Measurements from ENCODE around the gene RRP9.

RRP9 gene

GRCh38 chr3:51961011-51961410, 19.3 kb upstream of the RRP9 start:
- H3K4me3 ChIP-seq (ENCODE audit: low read length) = no peak overlapping the region
- H3K9me3 ChIP-seq (ENCODE audit: control insufficient read depth, low read length) = no peaks in the 10 kb centered on the region
- no peak for DNase-seq (ENCODE audit: low read depth)

GRCh38 chr3:51960386-51960785, 18.7 kb upstream of the RRP9 start:
- H3K9ac ChIP-seq (ENCODE audit: low read length) = no peak overlapping the region
- H3K36me3 ChIP-seq (ENCODE audit: control insufficient read depth, insufficient read depth, low read length, severe bottlenecking) = peaks cover 15% of the 10 kb centered on the region
- DNase-seq (ENCODE audit: low read depth) = no peak

More at GRCh38 chr3:51961011-51961410, 19.3 kb upstream of the RRP9 start:
- Histone ChIP-seq H3K4me1 (ENCODE audit: control insufficient read depth, insufficient read depth, low read length) (no peaks in the 10 kb centered on the region), H3K27me3 (replicated peaks; ENCODE audit: control insufficient read depth, insufficient read depth, low read length) (no peaks in the 10 kb centered on the region), H3K9ac (ENCODE audit: low read length) (no peak overlapping the region), H3K36me3 (ENCODE audit: control insufficient read depth, insufficient read depth, low read length, severe bottlenecking) (peaks cover 15% of the 10 kb centered on the region)

GRCh38 chr3:51959651-51960050, 17.9 kb upstream of the RRP9 start:
- H3K9me3 ChIP-seq (ENCODE audit: control insufficient read depth, low read length) = no peaks in the 10 kb centered on the region
- H3K27me3 ChIP-seq (replicated peaks; ENCODE audit: control insufficient read depth, insufficient read depth, low read length) = peaks cover 4% of the 10 kb centered on the region
- peaks cover 15% of the 10 kb centered on the region for H3K36me3 ChIP-seq (ENCODE audit: control insufficient read depth, insufficient read depth, low read length, severe bottlenecking)
- H3K9ac ChIP-seq (ENCODE audit: low read length) = no peak overlapping the region
- no peak overlapping the region for H3K4me3 ChIP-seq (ENCODE audit: low read length)
- no peak for DNase-seq (ENCODE audit: low read depth)
- H3K4me1 ChIP-seq (ENCODE audit: control insufficient read depth, insufficient read depth, low read length) = no peaks in the 10 kb centered on the region

More at GRCh38 chr3:51960386-51960785, 18.7 kb upstream of the RRP9 start:
- Histone ChIP-seq H3K4me3 (ENCODE audit: low read length) (no peak overlapping the region), H3K4me1 (ENCODE audit: control insufficient read depth, insufficient read depth, low read length) (no peaks in the 10 kb centered on the region), H3K27me3 (replicated peaks; ENCODE audit: control insufficient read depth, insufficient read depth, low read length) (peaks cover under 1% of the 10 kb centered on the region), H3K9me3 (ENCODE audit: control insufficient read depth, low read length) (no peaks in the 10 kb centered on the region)

- Histone ChIP-seq H3K9me3 (ENCODE audit: control insufficient read depth, low read length) (no peaks in the 10 kb centered on the region), H3K36me3 (ENCODE audit: control insufficient read depth, insufficient read depth, low read length, severe bottlenecking) (peaks cover 15% of the 10 kb centered on the region), H3K4me1 (ENCODE audit: control insufficient read depth, insufficient read depth, low read length) (no peaks in the 10 kb centered on the region), H3K4me3 (ENCODE audit: low read length) (no peak overlapping the region), H3K9ac (ENCODE audit: low read length) (no peak overlapping the region), H3K27me3 (replicated peaks; ENCODE audit: control insufficient read depth, insufficient read depth, low read length) (peaks cover 4% of the 10 kb centered on the region)
- no peak for DNase-seq (ENCODE audit: low read depth)
Observed at GRCh38 chr3:51958603-51959521, 17.2 kb upstream of the RRP9 start.

- Histone ChIP-seq H3K36me3 (ENCODE audit: control insufficient read depth, insufficient read depth, low read length, severe bottlenecking) (peaks cover 15% of the 10 kb centered on the region), H3K27me3 (replicated peaks; ENCODE audit: control insufficient read depth, insufficient read depth, low read length) (peaks cover 4% of the 10 kb centered on the region), H3K4me1 (ENCODE audit: control insufficient read depth, insufficient read depth, low read length) (peaks cover 8% of the 10 kb centered on the region), H3K4me3 (ENCODE audit: low read length) (no peak overlapping the region), H3K9ac (ENCODE audit: low read length) (no peak overlapping the region), H3K9me3 (ENCODE audit: control insufficient read depth, low read length) (no peaks in the 10 kb centered on the region)
- DNase-seq (ENCODE audit: low read depth) = no peak
Observed at GRCh38 chr3:51957520-51958205, 16.0 kb upstream of the RRP9 start.

GRCh38 chr3:51955893-51956770, 14.4 kb upstream of the RRP9 start:
- H3K4me1 ChIP-seq (ENCODE audit: control insufficient read depth, insufficient read depth, low read length) = peaks cover 8% of the 10 kb centered on the region
- no peaks in the 10 kb centered on the region for H3K9me3 ChIP-seq (ENCODE audit: control insufficient read depth, low read length)
- peak; percentile 38 for DNase-seq (ENCODE audit: low read depth)
- peaks cover 4% of the 10 kb centered on the region for H3K27me3 ChIP-seq (replicated peaks; ENCODE audit: control insufficient read depth, insufficient read depth, low read length)
- no peak overlapping the region for H3K4me3 ChIP-seq (ENCODE audit: low read length)
- H3K36me3 ChIP-seq (ENCODE audit: control insufficient read depth, insufficient read depth, low read length, severe bottlenecking) = peaks cover 15% of the 10 kb centered on the region
- no peak overlapping the region for H3K9ac ChIP-seq (ENCODE audit: low read length)

GRCh38 chr3:51955175-51955892, 13.6 kb upstream of the RRP9 start, which contains the start of gene GPR62:
Gene GPR62 (plus strand): TSS chr3:51955381. CDS start chr3:51955653, 272 bp downstream.
- peaks cover 4% of the 10 kb centered on the region for H3K27me3 ChIP-seq (replicated peaks; ENCODE audit: control insufficient read depth, insufficient read depth, low read length)
- no peak within 1 kb of the TSS for H3K4me3 ChIP-seq (ENCODE audit: low read length)

GRCh38 chr3:51954713-51955112, 13.0 kb upstream of the RRP9 start:
- Histone ChIP-seq H3K27me3 (replicated peaks; ENCODE audit: control insufficient read depth, insufficient read depth, low read length) (peaks cover 4% of the 10 kb centered on the region), H3K4me1 (ENCODE audit: control insufficient read depth, insufficient read depth, low read length) (peaks cover 8% of the 10 kb centered on the region), H3K9me3 (ENCODE audit: control insufficient read depth, low read length) (no peaks in the 10 kb centered on the region), H3K4me3 (ENCODE audit: low read length) (no peak overlapping the region), H3K36me3 (ENCODE audit: control insufficient read depth, insufficient read depth, low read length, severe bottlenecking) (peaks cover 7% of the 10 kb centered on the region), H3K9ac (ENCODE audit: low read length) (no peak overlapping the region)
- DNase-seq (ENCODE audit: low read depth) = no peak

More at GRCh38 chr3:51955175-51955892, 13.6 kb upstream of the RRP9 start, which contains the start of gene GPR62:
- Histone ChIP-seq H3K36me3 (ENCODE audit: control insufficient read depth, insufficient read depth, low read length, severe bottlenecking) (peaks cover 13% of the 10 kb centered on the region), H3K9ac (ENCODE audit: low read length) (no peak within 1 kb of the TSS), H3K4me1 (ENCODE audit: control insufficient read depth, insufficient read depth, low read length) (peaks cover 8% of the 10 kb centered on the region), H3K9me3 (ENCODE audit: control insufficient read depth, low read length) (no peaks in the 10 kb centered on the region)
- DNase-seq (ENCODE audit: low read depth) = no peak

GRCh38 chr3:51954105-51954504, 12.4 kb upstream of the RRP9 start:
- H3K27me3 ChIP-seq (replicated peaks; ENCODE audit: control insufficient read depth, insufficient read depth, low read length) = peaks cover 4% of the 10 kb centered on the region
- no peak for DNase-seq (ENCODE audit: low read depth)
- no peak overlapping the region for H3K4me3 ChIP-seq (ENCODE audit: low read length)
- H3K36me3 ChIP-seq (ENCODE audit: control insufficient read depth, insufficient read depth, low read length, severe bottlenecking) = peaks cover 8% of the 10 kb centered on the region
- H3K9ac ChIP-seq (ENCODE audit: low read length) = no peak overlapping the region
- H3K4me1 ChIP-seq (ENCODE audit: control insufficient read depth, insufficient read depth, low read length) = peaks cover 8% of the 10 kb centered on the region
- no peaks in the 10 kb centered on the region for H3K9me3 ChIP-seq (ENCODE audit: control insufficient read depth, low read length)

- H3K4me3 ChIP-seq (ENCODE audit: low read length) = no peak overlapping the region
- DNase-seq (ENCODE audit: low read depth) = peak; percentile 68
Observed at GRCh38 chr3:51953445-51953844, 11.7 kb upstream of the RRP9 start.

More at GRCh38 chr3:51953445-51953844, 11.7 kb upstream of the RRP9 start:
- H3K27me3 ChIP-seq (replicated peaks; ENCODE audit: control insufficient read depth, insufficient read depth, low read length) = peaks cover 4% of the 10 kb centered on the region
- H3K36me3 ChIP-seq (ENCODE audit: control insufficient read depth, insufficient read depth, low read length, severe bottlenecking) = peaks cover 11% of the 10 kb centered on the region
- no peak overlapping the region for H3K9ac ChIP-seq (ENCODE audit: low read length)
- H3K4me1 ChIP-seq (ENCODE audit: control insufficient read depth, insufficient read depth, low read length) = peaks cover 8% of the 10 kb centered on the region
- no peaks in the 10 kb centered on the region for H3K9me3 ChIP-seq (ENCODE audit: control insufficient read depth, low read length)

Data from adipocyte (in vitro differentiated cells).